ENCODE measurements around the gene TTLL8.

- TF ChIP-seq CTCF (IDR thresholded peaks at IDR 0.05) (no peak), POLR2A (IDR thresholded peaks at IDR 0.05) (no peak), EP300 (IDR thresholded peaks at IDR 0.05) (no peak)
These were observed 63.6 kb downstream of the TTLL8 start for GRCh38 chr22:49994361-49995040.
